HG03159 (cell line): ENCODE results near the gene ELFN2.

Experiments
- ATAC-seq: cut with Tn5 transposase; IDR thresholded peaks from one replicate; pipeline ENCODE4 v1.9.1; 2021; ENCODE audit warnings: mild to moderate bottlenecking, moderate library complexity; ENCODE audit not compliant: unreplicated experiment

The ELFN2 gene

DNA sequence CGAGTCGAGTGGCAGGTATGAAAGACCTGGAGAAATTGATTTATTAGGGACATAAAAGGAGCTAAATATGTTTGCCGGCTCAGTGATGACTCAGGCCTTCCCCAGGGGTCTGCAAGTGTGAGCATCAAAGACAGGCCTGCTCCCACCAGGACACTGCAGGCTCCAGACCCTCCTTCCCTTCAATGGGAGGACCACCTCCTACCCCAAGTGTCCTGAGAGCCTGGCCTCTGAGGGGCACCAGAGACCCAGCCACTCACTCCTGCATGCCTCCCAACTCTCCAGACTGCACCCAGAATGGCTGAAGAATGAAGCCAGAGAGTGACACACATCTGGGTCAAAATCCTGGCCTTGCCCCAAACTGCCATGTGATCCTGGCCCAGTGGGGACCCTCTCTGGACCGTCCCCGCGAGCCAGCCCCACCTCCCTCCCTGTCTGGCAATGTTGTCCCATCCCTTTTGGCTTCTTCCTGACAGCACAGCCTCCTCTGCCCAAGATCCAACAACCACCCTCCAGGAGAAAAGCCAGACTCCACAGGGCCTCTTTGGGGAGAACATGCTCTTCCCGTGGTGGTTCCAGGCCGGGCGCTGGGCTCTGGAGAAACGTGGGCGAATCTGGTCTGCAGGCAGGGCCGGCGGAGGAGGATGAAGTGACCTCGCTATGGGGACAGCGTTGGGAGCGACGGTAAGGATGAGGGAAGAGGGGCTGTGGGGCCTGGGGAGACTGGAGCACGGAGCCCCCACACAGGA, 108.7 kb downstream of the ELFN2 start:
- no peak for ATAC-seq
